GM12874 (cell line): ENCODE data around the gene ASB6.

ENCODE experiments used
- TF ChIP-seq, protein P1 (sequence below): IDR thresholded peaks from 2 replicates; pipeline ENCODE4 v1.5.1; 2011; ENCODE audit warnings: low read depth, mild to moderate bottlenecking, control low read depth, low read length, moderate library complexity; ENCODE audit not compliant: insufficient read depth

The ASB6 gene

DNA sequence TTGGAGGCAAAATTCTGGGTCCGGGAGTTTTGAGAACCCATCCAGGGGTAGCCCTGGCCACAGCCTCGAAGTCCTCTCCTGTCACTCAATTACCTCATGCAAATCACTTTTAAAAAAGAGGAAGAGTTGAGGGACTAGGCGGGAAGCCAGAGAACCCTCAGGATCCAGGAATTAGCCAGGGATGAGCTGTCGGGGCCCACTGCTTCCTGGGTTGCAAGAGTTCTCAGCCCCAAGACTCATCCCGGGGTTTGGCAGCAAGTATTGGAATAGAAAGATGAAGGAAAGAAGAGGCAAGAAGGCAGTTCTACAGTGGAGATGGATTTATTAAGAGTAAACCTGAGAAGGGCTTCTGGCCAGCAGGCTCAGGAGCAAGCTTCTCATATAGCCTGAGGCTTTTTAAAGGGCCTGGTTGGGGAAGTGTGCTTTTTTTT lies 46.6 kb downstream of the ASB6 start:
- TF ChIP-seq, protein P1, sequence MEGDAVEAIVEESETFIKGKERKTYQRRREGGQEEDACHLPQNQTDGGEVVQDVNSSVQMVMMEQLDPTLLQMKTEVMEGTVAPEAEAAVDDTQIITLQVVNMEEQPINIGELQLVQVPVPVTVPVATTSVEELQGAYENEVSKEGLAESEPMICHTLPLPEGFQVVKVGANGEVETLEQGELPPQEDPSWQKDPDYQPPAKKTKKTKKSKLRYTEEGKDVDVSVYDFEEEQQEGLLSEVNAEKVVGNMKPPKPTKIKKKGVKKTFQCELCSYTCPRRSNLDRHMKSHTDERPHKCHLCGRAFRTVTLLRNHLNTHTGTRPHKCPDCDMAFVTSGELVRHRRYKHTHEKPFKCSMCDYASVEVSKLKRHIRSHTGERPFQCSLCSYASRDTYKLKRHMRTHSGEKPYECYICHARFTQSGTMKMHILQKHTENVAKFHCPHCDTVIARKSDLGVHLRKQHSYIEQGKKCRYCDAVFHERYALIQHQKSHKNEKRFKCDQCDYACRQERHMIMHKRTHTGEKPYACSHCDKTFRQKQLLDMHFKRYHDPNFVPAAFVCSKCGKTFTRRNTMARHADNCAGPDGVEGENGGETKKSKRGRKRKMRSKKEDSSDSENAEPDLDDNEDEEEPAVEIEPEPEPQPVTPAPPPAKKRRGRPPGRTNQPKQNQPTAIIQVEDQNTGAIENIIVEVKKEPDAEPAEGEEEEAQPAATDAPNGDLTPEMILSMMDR: no peak

DNA sequence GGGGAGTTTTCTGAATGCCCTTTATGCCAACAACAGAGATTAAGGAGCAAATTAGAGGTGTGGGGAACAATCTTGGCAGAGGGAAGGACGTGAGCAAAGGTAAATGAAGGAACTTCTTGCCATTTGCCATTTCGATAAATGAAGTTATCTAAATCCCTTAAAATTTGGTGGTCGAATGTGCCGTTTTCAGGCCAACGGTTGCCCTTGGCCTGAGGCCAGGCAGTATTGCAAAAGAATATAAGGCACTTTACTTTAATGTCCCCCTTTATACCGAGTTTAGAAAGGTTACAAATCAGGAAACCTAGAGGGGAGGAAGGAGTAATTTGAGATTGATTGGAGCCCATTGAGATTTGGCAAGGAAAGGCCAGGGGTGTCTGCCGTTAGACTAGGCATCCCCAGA lies 47.3 kb downstream of the ASB6 start:
- TF ChIP-seq, protein P1: no peak

DNA sequence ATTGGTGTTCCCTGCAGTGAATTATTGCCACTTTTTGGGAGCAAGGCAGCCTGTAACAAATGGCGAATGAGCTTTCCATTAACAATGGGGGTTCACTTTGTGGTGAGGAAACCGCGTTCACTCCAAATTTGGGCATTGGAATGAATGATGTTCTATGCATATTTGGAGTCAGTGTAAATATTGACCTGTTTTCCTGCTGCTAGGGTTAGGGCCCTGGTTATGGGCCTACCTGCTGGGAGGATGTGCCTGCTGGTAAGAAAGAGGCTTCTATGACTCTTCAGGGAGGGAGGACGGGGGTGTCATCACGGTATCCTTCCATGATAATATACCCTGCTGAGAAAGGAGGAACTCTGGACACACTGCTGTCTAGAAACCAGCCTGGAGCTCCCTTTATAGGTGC lies 50.0 kb downstream of the ASB6 start:
- TF ChIP-seq, protein P1: no peak

DNA sequence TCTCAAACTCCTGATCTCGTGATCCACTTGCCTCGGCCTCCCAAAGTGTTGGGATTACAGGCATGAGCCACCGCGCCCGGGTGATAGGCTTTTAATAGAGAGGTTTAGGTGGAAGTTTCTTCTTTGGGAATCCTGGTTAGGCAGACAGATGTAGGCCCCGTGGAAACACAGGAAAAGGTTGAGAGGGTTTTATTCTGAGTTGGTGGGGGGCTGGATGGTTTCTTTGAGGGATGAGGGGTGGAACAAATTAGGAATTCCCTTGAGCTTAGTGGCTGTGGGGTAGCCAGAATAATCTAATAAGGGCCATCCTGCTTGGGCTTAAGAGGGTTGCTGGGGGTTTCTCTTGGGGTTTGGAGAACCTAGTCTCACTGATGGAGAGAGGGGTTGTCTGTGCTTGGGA lies 51.5 kb downstream of the ASB6 start:
- TF ChIP-seq, protein P1: no peak

DNA sequence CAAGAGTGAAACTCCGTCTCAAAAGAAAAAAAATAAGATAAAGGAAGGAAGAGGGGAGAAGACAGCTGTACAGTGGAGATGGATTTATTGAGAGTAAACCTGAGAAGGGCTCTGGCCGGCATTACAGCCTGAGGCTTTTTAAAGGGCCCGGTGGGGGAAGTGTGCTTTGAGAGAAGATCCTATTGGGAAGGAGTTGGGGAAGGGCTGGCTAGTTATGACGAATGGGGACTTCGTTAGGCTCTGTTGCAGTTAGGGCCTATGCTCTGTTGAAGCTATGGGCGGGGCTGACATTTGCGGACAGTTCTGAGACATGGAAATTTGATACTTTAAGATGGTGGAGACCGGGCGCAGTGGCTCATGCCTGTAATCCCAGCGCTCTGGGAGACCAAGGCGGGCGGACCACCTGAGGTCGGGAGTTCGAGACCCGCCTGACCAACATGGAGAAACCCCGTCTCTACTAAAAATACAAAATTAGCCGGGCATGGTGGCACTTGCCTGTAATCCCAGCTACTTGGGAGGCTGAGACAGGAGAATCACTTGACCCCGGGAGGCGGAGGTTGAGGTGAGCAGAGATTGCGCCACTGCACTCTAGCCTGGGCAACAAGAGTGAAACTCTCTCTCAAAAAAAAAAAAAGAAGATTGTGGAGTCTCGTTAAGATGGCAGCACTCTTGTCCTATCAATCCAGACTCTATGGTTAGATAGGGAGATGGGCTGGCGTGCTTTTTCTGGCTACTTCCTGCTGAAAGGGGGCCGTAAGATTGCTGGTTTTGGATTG lies 54.3 kb downstream of the ASB6 start:
- TF ChIP-seq, protein P1: no peak

DNA sequence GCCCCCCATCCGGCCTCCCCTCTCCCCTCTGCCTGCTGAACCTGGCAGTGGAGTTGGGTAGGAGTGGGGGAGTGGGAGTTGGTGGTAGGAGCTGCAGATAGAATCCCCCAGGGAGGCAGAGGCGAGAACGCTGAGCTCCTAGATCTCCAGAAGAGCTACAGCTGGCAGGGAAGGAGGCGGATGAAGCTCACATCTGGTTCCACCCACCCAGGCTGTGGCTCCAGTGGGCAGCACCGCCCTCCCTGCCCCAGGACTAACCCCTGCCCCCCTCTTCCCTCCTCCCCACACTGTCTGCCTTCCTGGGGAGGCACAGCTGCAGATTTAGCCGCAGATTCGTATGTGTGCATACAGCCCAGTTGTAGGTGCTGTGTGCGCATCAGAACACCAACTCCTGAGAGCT lies 55.3 kb downstream of the ASB6 start:
- TF ChIP-seq, protein P1: no peak

DNA sequence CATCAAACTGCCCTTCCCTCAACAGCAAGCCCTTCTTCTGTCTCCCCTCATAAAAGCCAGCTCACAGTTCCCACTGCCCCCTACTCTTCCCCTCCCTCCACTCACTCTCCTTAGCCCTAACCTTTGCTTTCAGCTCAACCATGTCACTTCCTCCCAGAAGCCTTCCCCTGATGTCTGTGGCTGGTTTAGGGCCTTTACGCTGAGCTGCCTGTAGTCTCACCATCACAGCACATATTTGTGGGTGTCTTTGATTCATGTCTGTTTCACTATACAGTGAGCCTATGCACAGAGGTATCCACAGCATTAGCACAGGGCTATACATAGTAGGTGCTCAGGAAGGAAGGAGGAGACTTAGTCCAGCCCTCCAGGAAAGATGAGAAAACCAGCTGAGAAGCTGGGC lies 55.7 kb downstream of the ASB6 start:
- TF ChIP-seq, protein P1: no peak
